Measurements from ENCODE around the gene DAPK2.

DNA sequence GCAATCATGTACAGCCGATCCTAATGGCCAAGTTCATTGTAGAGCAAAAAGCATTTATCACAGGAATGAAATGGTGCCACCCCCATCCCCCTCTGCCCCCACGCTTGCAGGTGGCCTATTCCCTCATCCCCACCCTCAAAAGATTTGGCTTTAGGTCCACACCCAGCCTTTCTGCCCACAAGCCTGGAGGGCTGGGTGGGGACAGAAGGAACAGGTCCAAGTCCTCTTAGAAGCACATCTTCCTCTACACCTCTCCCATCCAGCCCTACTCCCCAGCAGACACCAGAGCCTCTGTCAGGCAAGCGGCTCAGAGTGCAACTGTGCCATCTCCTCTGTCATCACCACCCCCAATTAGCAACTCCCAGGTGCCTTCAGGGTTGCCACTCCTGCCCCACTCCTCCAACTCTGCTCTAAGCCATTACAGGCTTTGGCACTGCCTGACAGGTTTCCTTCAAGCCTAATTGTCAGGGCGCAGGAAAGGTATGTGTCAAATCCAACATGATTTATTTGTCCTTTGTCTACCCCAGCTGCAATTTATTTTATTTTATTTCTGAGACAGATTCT, 49.4 kb downstream of the DAPK2 start:
- TF ChIP-seq CTCF (conservative IDR thresholded peaks at IDR 0.05; ENCODE audit: low read length) (no peak), EZH2phosphoT487 (IDR thresholded peaks at IDR 0.05; ENCODE audit: borderline replicate concordance) (no peak)

All from Loucy (cell line).